Suppressor macrophage treated with lipopolysaccharide for 4 hours (primary cell): ENCODE measurements around the gene URAD.
"Not testable (repeated sequence)": the region's sequence is repeated elsewhere in the genome, so short reads cannot be mapped to it uniquely, and the experiment has no call there.

Experiments
- DNase-seq: peaks from one replicate; pipeline ENCODE4 v3.0.0-alpha.2; 2020

URAD gene

GRCh38 chr13:27988520-27988919, at the start of gene URAD:
Gene URAD, minus strand, starts transcription at chr13:27988693. Its CDS starts 56 bp downstream, at chr13:27988637.
- DNase-seq: no peak

DNA sequence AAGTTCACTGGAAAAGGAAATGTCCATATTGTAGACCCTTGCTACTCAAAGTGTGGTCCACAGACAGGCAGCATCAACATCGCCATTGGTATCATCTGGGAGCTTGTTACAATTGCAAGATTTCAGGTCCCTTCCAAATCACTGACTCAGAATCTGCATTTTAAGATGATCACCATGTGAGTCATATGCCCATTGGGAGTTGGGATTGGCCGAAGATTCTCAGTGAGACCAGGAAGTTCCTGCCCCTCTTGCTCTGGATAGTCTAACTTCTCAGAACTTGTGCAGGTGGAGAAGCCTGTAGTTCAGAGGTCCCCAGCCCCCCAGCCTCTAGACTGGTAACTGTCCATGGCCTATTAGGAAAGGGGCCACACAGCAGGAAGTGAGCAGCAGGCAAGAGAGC, 48.9 kb upstream of the URAD start:
- DNase-seq: peak; percentile 70

- peak; percentile 41 for DNase-seq
Measured at GRCh38 chr13:28035146-28035782, 46.8 kb upstream of the URAD start.

DNA sequence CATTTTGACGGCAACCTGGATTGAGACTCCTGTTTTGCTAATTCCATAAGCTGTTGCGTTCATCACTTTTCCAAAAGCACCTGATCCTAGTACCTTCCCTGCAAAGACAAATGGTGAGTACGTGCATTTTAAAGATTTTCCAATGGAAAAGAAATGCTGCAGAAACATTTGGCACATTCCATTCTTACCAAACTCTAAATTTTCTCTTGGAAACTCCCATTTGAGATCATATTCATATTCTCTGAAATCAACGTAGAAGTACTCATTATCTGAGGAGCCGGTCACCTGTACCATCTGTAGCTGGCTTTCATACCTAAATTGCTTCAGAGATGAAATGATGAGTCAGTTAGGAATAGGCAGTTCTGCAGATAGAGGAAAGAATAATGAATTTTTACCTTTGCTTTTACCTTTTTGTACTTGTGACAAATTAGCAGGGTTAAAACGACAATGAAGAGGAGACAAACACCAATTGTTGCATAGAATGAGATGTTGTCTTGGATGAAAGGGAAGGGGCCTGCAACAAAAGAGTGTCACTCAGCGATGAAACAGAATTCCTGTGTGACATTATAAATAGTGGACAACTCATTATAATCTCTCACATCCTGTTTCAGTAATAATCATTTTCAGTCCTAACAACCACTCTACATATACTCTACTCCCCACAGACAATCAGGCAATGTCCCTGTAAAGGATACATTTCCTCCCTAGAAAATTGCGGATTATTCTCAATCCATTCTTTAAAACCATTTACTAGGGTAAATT, 45.6 kb upstream of the URAD start:
- no peak for DNase-seq

DNA sequence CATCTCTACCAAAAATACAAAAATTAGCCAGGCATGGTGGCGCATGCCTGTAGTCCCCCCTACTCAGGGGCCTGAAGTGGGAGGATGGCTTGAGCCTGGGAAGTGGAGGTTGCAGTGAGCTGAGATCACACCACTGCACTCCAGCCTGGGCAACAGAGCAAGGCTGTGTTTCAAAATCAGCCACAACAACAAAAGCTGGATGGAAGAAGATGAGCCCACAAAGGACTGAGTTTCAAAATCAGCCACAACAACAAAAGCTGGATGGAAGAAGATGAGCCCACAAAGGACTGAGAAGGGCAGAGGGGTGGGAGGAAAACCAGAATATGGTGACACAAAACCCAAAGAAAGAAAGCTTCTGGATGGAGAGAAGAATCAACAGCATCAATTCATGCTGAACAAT, 43.9 kb upstream of the URAD start:
- not testable (repeated sequence) for DNase-seq

DNA sequence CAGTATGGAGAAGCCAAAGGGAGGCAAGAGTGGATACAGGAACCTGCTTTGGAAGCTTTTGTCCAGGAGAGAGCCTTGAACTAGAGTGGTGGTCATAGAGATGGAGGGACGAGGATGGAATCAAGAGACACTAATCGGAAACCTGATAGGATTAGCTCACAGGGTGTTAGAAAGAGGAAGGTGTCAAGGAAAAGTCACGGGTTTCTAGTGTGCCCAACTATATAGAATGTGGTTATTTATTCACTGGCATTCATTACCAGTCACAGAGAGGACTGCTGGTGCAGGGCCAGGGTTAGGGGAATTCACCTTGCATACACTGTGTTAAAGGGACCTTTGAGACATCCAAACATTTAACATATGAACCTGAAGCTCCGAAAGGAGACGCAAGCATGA, 43.4 kb upstream of the URAD start:
- DNase-seq: peak; percentile 39

DNA sequence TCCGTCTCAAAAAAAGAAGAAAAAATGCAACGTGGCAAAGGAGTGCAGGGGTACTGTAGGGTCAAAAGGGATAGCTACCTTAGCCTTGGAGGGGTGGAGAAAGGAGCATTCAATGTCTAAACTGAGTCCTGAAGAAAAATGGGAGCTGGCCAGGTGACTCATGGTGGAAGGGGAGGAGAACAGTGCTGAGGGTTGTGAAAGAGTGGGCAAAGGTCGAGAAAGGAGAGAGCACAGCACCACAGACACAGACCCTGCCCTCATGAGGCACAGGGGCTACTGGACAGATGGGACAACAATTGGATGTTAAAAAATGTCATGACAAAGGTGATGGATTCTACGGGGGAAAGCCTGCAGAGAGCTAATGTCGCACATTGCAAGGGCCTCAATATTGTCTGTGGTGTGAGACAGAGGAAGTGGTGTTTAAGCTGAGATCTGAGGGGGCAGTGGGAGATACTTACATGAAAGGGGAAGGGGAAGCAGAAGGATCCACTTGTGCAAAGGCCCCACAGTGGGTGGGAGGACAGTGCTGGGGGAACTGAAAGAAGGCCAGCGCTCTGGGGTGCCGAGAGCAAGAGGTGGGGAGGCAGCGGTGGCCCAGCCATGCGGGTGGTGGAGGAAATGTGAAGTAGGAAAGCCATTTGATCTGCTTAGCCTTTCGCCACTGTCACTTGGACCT, 42.9 kb upstream of the URAD start:
- peak; percentile 85 for DNase-seq

GRCh38 chr13:28027607-28028364, 39.3 kb upstream of the URAD start:
- DNase-seq: no peak

DNA sequence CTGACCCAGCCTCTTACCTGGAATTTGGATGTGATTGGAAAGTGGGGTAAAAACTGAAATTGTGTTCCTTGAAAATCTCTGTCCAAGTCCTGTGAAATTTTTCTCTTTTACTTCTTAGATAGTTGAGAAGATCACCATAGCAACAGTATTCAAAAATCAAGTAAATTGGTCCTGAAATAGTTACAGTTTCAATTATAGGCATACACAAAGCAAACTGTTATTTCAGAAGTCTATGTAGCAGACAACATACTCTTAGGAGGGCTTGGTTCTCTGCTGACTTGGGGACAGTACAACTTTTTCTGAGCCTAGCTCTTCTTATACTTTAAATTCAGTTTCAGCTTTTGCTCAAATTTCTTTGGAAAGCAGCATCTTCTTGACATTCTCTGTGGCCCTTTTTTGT, 38.6 kb upstream of the URAD start:
- no peak for DNase-seq

DNA sequence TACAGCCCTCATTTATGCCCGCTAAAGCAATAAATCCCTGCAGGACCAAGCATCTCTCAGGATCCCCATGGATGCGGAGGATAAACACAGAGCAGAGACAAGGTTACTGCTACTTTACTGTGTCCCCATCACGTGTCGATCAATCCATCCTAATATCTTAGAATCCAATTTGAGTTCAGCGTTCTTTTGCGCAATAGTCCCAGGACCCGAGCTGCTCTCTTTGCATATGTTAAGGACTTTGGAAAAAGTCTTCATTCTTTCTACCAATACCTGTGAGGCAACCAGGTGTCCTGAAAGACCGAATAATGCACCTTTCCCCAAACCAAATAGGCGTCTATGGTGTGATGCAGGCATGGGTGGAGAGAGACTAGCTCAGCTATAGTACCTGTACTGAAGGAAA, 38.0 kb upstream of the URAD start:
- no peak for DNase-seq

DNA sequence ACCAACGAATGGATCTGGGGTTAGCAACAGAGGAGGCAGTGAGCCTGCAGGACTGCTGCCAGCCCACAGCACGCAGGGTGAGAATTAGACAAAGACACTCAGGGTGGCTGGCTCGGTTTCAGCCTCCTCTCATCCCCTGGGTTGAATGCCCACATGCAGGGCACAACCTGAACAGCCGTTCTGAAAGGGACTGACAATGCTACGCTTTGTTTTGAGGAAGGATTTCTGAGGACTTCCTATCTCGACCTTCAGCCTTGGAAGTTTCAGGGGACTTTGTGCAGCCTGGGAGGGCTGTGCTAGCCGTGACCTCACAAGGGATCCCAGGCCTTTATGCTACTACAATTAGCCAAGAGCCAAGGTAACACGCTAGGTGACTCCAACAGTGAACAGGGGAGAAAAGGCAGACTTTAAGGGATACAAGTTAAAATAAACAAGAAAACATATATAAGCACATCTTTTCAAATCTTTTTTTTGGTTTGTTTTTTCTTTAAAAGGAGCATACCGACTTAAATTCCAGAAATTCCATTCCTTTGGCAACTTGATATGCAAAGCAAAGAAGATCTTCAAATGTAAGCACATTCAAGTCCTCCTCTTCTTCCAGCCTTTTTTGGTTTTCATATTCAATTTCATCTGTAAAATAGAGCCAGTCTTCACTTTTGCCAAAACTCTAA, 34.5 kb upstream of the URAD start:
- no peak for DNase-seq

GRCh38 chr13:28014301-28014700, 25.8 kb upstream of the URAD start:
- DNase-seq: no peak

DNA sequence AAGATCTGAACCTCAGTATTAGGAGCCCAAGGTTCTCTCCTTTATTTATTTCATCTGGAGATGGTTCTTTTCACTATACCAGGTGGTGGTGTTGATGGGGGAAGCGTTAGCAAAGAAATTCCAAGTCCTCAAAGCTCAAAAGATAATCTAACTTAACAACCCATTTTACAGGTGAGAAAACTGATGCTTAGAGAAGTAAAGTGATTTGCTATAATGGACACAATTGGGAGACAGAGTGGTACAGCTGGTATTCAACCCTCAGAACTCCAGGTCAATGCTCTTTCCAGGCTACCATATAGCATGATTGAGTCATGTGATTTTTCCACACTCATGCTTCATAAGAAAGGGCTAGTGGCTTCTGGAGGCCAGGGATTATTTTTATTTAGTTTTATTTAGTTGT, 25.0 kb upstream of the URAD start:
- no peak for DNase-seq

GRCh38 chr13:28012896-28013295, 24.4 kb upstream of the URAD start:
- peak; percentile 15 for DNase-seq

GRCh38 chr13:28012383-28012782, 23.9 kb upstream of the URAD start:
- no peak for DNase-seq

DNA sequence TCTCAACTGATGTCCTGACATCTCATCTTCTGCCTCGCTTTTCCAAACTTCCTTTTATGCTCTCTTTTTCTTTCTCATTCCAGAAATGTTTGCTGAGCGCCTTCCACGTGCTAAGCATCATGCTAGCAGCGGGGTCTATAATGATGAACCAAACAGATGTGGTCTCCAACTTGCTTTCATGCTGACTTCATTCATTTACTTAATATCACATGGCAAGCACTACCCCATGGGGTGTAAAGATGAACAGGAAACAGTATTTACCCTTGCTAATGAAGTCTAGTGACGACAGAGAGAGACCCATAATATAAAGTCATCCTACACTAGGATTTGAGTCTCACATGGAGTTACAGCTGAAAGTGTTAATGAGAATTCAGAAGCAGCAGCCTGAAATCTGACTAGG, 21.6 kb upstream of the URAD start:
- no peak for DNase-seq

DNA sequence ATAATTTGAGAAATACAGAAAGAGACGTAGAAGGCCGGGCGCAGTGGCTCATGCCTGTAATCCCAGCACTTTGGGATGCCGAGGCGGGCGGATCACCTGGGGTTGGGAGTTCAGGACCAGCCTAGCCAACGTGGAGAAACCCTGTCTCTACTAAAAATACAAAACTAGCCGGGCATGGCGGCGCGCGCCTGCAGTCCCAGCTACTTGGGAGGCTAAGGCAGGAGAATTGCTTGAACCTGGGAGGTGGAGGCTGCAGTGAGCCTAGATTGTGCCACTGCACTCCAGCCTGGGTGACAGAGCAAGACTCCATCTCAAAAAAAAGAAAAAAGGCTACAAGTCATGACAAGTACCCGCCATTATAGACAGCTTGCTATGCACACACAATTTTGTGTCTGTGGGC, 16.5 kb upstream of the URAD start:
- not testable (repeated sequence) for DNase-seq

- DNase-seq: no peak
Measured at GRCh38 chr13:28002886-28003698, 14.6 kb upstream of the URAD start.

DNA sequence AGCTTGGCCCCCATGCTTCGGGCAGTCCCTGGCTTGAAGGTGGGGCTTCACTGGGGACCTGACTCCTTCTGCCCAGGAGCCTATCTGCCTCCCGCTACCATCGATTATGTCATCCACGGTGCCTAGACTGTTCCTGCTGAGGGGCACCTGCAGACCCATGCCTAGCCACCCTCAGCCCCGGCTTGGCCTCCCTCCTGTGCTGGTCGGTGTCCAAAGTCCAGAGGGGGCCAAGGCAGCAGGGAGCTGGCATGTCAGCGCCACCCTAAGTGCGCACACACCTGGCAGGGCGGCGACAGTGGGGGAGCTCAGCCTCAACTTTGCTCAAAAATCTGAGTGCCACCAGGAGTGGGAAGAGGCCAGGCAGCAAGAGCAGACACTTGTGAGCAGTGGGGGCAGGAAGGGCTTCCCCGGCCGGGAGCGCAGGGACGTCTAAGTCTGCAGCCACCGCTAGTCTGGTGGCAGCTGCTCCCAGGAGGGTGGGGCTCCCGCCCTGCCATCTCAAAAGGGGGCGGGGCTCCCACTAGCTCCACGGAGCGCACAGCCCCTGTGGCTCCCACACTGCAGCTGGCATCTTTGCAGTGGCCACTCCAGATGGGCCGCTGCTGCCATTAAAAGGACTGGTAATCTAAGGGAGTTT, 13.5 kb upstream of the URAD start:
- DNase-seq: no peak

GRCh38 chr13:28001049-28001448, 12.6 kb upstream of the URAD start:
- DNase-seq: no peak

DNA sequence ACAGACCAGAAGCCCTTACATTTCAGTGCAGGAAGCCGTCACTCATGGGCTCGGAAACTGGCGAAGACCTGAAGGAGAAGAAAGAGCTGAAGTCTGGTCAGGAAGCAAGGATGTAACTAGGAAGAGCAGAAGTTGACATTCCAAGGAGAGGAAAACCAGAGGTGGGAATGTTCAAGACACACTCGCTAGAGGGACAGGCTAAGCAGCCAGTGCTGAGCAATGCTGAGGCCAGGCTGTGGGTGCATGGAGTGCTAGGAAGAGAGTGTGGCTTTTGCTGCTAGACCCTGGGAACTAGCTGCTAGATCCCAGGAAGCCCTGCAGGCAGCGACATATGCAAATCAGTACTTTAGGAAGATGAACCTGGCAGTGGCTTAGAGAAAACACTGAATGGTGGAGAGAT, 12.1 kb upstream of the URAD start:
- DNase-seq: no peak
